ENCODE data around the gene ROR2. TPM values are rescaled to one million over a fixed set of nuclear protein-coding genes. Genes with fewer than 3 reads are reported as not detected.

Gene ROR2
- total and polyA plus RNA-seq, 2 experiments from 2014 or later: 8.1 to 18.8 TPM

DNA sequence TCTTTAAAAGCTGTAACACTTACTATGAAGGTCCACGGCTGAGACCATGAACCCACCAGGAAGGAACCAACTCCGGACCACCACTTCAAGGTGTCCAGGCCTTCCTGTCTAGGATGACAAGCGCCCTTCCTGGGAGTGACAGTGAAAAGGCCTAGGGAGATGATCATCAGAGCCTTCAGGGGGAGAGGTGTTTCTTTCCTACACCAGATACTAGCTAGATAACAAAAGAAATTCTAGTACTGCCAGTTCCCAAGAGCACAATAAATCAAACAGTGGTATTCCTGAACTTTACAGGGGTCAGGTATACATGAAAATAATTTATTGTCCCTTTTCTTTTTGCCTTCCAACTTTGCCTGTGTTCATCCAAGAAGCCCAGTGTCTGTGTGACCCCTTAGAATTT lies 432.2 kb downstream of the ROR2 start:
- peaks cover 16% of the 10 kb centered on the region for H3K4me1 Mint-ChIP-seq
- no peaks in the 10 kb centered on the region for H3K79me2 ChIP-seq (replicated peaks; ENCODE audit: insufficient read depth)
- no peaks in the 10 kb centered on the region for H3K27me3 ChIP-seq (ENCODE audit: insufficient read depth)
- no peak overlapping the region for H3K27ac Mint-ChIP-seq
- H3K27ac ChIP-seq (ENCODE audit: low read depth): no peak overlapping the region
- peaks cover 8% of the 10 kb centered on the region for H3K27me3 Mint-ChIP-seq (ENCODE audit: insufficient read depth, low read depth, poor library complexity)
- H3K36me3 ChIP-seq (ENCODE audit: insufficient read depth): no peaks in the 10 kb centered on the region
- no peak overlapping the region for H2AFZ ChIP-seq
- H3K4me3 Mint-ChIP-seq: no peak overlapping the region
- no peaks in the 10 kb centered on the region; the same call in 2 of the 3 replicates for H3K36me3 Mint-ChIP-seq (ENCODE audit: low read depth)
- no peak overlapping the region for H3K4me3 ChIP-seq
- H3K9me3 Mint-ChIP-seq: no peaks in the 10 kb centered on the region; the same call in 2 of the 3 replicates
- H3K4me2 ChIP-seq: no peak overlapping the region
- H4K20me1 ChIP-seq (replicated peaks; ENCODE audit: insufficient read depth): no peaks in the 10 kb centered on the region
- no peaks in the 10 kb centered on the region for H3K9me2 ChIP-seq (ENCODE audit: insufficient read depth)
- H3K4me1 ChIP-seq (ENCODE audit: insufficient read depth): peaks cover 12% of the 10 kb centered on the region; the same call in 1 of the 2 replicates
- no peaks in the 10 kb centered on the region for H3F3A ChIP-seq (replicated peaks; ENCODE audit: low read depth)
- no peak for TF ChIP-seq CTCF (conservative IDR thresholded peaks at IDR 0.05; ENCODE audit: low read depth in 2 of 2)
- no peak for TF ChIP-seq STAT1 (IDR thresholded peaks at IDR 0.05; ENCODE audit: unreplicated experiment)
- TF ChIP-seq, protein P1, sequence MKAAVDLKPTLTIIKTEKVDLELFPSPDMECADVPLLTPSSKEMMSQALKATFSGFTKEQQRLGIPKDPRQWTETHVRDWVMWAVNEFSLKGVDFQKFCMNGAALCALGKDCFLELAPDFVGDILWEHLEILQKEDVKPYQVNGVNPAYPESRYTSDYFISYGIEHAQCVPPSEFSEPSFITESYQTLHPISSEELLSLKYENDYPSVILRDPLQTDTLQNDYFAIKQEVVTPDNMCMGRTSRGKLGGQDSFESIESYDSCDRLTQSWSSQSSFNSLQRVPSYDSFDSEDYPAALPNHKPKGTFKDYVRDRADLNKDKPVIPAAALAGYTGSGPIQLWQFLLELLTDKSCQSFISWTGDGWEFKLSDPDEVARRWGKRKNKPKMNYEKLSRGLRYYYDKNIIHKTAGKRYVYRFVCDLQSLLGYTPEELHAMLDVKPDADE (IDR thresholded peaks at IDR 0.05): no peak
- TF ChIP-seq ZNF331 (CRISPR knock-in tag; IDR thresholded peaks at IDR 0.05; ENCODE audit: low read depth): no peak
- no peak for TF ChIP-seq EZH2 (IDR thresholded peaks at IDR 0.05; ENCODE audit: low read depth, unreplicated experiment)
- no peak for TF ChIP-seq CREB1 (CRISPR knock-in tag; IDR thresholded peaks at IDR 0.05; ENCODE audit: low read depth)
- TF ChIP-seq ZNF114 (CRISPR knock-in tag; IDR thresholded peaks at IDR 0.05): no peak
- TF ChIP-seq, protein P2, sequence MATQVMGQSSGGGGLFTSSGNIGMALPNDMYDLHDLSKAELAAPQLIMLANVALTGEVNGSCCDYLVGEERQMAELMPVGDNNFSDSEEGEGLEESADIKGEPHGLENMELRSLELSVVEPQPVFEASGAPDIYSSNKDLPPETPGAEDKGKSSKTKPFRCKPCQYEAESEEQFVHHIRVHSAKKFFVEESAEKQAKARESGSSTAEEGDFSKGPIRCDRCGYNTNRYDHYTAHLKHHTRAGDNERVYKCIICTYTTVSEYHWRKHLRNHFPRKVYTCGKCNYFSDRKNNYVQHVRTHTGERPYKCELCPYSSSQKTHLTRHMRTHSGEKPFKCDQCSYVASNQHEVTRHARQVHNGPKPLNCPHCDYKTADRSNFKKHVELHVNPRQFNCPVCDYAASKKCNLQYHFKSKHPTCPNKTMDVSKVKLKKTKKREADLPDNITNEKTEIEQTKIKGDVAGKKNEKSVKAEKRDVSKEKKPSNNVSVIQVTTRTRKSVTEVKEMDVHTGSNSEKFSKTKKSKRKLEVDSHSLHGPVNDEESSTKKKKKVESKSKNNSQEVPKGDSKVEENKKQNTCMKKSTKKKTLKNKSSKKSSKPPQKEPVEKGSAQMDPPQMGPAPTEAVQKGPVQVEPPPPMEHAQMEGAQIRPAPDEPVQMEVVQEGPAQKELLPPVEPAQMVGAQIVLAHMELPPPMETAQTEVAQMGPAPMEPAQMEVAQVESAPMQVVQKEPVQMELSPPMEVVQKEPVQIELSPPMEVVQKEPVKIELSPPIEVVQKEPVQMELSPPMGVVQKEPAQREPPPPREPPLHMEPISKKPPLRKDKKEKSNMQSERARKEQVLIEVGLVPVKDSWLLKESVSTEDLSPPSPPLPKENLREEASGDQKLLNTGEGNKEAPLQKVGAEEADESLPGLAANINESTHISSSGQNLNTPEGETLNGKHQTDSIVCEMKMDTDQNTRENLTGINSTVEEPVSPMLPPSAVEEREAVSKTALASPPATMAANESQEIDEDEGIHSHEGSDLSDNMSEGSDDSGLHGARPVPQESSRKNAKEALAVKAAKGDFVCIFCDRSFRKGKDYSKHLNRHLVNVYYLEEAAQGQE (IDR thresholded peaks at IDR 0.05; ENCODE audit: unreplicated experiment): no peak
- TF ChIP-seq POLR2AphosphoS5 (IDR thresholded peaks at IDR 0.05; ENCODE audit: low read depth): no peak
- TF ChIP-seq NANOG (IDR thresholded peaks at IDR 0.05; ENCODE audit: borderline replicate concordance): no peak
- TF ChIP-seq, protein P3, sequence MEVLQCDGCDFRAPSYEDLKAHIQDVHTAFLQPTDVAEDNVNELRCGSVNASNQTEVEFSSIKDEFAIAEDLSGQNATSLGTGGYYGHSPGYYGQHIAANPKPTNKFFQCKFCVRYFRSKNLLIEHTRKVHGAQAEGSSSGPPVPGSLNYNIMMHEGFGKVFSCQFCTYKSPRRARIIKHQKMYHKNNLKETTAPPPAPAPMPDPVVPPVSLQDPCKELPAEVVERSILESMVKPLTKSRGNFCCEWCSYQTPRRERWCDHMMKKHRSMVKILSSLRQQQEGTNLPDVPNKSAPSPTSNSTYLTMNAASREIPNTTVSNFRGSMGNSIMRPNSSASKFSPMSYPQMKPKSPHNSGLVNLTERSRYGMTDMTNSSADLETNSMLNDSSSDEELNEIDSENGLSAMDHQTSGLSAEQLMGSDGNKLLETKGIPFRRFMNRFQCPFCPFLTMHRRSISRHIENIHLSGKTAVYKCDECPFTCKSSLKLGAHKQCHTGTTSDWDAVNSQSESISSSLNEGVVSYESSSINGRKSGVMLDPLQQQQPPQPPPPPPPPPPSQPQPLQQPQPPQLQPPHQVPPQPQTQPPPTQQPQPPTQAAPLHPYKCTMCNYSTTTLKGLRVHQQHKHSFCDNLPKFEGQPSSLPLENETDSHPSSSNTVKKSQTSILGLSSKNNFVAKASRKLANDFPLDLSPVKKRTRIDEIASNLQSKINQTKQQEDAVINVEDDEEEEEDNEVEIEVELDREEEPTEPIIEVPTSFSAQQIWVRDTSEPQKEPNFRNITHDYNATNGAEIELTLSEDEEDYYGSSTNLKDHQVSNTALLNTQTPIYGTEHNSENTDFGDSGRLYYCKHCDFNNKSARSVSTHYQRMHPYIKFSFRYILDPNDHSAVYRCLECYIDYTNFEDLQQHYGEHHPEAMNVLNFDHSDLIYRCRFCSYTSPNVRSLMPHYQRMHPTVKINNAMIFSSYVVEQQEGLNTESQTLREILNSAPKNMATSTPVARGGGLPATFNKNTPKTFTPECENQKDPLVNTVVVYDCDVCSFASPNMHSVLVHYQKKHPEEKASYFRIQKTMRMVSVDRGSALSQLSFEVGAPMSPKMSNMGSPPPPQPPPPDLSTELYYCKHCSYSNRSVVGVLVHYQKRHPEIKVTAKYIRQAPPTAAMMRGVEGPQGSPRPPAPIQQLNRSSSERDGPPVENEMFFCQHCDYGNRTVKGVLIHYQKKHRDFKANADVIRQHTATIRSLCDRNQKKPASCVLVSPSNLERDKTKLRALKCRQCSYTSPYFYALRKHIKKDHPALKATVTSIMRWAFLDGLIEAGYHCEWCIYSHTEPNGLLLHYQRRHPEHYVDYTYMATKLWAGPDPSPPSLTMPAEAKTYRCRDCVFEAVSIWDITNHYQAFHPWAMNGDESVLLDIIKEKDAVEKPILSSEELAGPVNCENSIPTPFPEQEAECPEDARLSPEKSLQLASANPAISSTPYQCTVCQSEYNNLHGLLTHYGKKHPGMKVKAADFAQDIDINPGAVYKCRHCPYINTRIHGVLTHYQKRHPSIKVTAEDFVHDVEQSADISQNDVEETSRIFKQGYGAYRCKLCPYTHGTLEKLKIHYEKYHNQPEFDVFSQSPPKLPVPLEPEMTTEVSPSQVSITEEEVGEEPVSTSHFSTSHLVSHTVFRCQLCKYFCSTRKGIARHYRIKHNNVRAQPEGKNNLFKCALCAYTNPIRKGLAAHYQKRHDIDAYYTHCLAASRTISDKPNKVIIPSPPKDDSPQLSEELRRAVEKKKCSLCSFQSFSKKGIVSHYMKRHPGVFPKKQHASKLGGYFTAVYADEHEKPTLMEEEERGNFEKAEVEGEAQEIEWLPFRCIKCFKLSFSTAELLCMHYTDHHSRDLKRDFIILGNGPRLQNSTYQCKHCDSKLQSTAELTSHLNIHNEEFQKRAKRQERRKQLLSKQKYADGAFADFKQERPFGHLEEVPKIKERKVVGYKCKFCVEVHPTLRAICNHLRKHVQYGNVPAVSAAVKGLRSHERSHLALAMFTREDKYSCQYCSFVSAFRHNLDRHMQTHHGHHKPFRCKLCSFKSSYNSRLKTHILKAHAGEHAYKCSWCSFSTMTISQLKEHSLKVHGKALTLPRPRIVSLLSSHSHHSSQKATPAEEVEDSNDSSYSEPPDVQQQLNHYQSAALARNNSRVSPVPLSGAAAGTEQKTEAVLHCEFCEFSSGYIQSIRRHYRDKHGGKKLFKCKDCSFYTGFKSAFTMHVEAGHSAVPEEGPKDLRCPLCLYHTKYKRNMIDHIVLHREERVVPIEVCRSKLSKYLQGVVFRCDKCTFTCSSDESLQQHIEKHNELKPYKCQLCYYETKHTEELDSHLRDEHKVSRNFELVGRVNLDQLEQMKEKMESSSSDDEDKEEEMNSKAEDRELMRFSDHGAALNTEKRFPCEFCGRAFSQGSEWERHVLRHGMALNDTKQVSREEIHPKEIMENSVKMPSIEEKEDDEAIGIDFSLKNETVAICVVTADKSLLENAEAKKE (CRISPR knock-in tag; IDR thresholded peaks at IDR 0.05): no peak
- DNase-seq (ENCODE audit: low spot score) (no peak), ATAC-seq (no peak)

Data from GM23338 (cell line).